OCI-LY3 (cell line): ENCODE data around the gene NDUFA8.

ENCODE experiments used
- CTCF ChIP-seq: fragments of 200-600, 300-600 bp; sonication (generic); IDR thresholded peaks from 2 replicates; pipeline ENCODE4 v1.5.1; 2014; ENCODE audit warnings: antibody characterized with exemption, low read length, low read depth
- EZH2phosphoT487 ChIP-seq: fragments of 200-600 bp; shearing (Covaris generic); IDR thresholded peaks from 2 replicates; pipeline ENCODE4 v1.6.1; 2018; ENCODE audit warnings: antibody characterized with exemption, mixed run types, low read depth

GRCh38 chr9:122151267-122151828, 8.2 kb downstream of the NDUFA8 start:
- TF ChIP-seq CTCF (no peak), EZH2phosphoT487 (no peak)
